ENCODE data around the gene CCDC107. TPM values are rescaled to one million over a fixed set of nuclear protein-coding genes. Genes with fewer than 3 reads are reported as not detected.

The CCDC107 gene
- total RNA-seq, 3 donors from 2014 or later (not counting 1 experiment from before 2014, with no cell fraction given): 30.9 to 37.9 (median 36.8) TPM

DNA sequence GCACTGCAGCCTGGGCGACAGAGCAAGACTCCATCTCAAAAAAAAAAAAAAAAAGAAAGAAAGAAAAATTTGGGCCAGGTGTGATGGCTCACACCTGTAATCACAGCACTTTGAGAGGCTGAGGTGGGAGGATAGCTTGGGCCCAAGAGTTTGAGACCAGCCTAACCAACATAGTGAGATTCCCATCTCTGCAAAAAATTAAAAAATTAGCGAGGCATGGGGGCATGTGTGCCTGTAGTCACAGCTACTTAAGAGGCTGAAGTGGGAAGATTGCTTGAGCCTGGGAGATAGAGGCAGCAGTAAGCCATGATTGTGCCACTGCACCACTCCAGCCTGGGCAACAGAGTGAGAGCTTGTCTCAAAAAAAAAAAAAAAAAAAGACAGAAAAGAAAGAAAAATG lies 4.5 kb upstream of the CCDC107 start:
- H3K36me3 Mint-ChIP-seq: peaks cover 6% of the 10 kb centered on the region
- intact Hi-C loops (cut with micrococcal nuclease): no loop called here
- ATAC-seq: no peak
- TF ChIP-seq, protein P1, sequence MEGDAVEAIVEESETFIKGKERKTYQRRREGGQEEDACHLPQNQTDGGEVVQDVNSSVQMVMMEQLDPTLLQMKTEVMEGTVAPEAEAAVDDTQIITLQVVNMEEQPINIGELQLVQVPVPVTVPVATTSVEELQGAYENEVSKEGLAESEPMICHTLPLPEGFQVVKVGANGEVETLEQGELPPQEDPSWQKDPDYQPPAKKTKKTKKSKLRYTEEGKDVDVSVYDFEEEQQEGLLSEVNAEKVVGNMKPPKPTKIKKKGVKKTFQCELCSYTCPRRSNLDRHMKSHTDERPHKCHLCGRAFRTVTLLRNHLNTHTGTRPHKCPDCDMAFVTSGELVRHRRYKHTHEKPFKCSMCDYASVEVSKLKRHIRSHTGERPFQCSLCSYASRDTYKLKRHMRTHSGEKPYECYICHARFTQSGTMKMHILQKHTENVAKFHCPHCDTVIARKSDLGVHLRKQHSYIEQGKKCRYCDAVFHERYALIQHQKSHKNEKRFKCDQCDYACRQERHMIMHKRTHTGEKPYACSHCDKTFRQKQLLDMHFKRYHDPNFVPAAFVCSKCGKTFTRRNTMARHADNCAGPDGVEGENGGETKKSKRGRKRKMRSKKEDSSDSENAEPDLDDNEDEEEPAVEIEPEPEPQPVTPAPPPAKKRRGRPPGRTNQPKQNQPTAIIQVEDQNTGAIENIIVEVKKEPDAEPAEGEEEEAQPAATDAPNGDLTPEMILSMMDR (IDR thresholded peaks at IDR 0.05): no peak
- Histone ChIP-seq H3K4me1 (ENCODE audit: control insufficient read depth, insufficient read depth, low read length) (peaks cover 54% of the 10 kb centered on the region), H3K36me3 (ENCODE audit: control insufficient read depth, insufficient read depth, low read length) (no peaks in the 10 kb centered on the region), H3K27ac (ENCODE audit: low read length) (no peak overlapping the region), H3K27me3 (ENCODE audit: control insufficient read depth, insufficient read depth, low read length) (no peaks in the 10 kb centered on the region), H3K9me3 (ENCODE audit: control insufficient read depth, insufficient read depth, low read length) (no peaks in the 10 kb centered on the region), H3K4me3 (ENCODE audit: low read length) (no peak overlapping the region)
- H3K27me3 Mint-ChIP-seq (ENCODE audit: low read depth in 2 of 2): peaks cover 3 to 8% of the 10 kb centered on the region in 2 donors
- H3K9me3 Mint-ChIP-seq: no peaks in the 10 kb centered on the region
- no peak for DNase-seq
- peak overlapping the region in 1 of 2 donors; percentile 26 for H3K27ac Mint-ChIP-seq
- WGBS (ENCODE audit: insufficient coverage): 100% methylated on average over 1 of the region's 2 CpGs
- H3K4me1 Mint-ChIP-seq: peaks cover 37 to 41% of the 10 kb centered on the region in 2 donors
- no peak overlapping the region for H3K4me3 Mint-ChIP-seq

DNA sequence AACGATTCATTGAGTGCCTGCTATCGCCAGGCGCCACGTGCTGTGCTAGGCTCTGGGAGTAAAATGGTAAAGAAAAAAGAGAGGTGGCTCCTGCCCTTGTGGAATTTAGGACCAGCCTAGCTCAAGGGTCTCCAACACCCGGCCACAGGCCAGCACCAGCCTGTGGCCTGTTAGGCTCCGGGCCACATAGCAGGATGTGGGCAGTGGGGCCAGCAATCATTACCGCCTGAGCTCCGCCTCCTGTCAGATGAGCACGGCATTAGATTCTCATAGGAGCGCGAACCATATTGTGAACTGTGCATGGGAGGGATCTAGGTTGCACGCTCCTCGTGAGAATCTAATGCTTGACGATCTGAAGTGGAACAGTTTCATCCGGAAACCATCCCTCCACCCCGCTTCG lies 1.7 kb upstream of the CCDC107 start:
- no peaks in the 10 kb centered on the region for H3K9me3 Mint-ChIP-seq
- no peaks in the 10 kb centered on the region for H3K9me3 ChIP-seq (ENCODE audit: control insufficient read depth, insufficient read depth, low read length)
- H3K27me3 Mint-ChIP-seq (ENCODE audit: low read depth in 2 of 2): peaks cover 3 to 8% of the 10 kb centered on the region in 2 donors
- peak overlapping the region; percentile 99 for H3K27ac ChIP-seq (ENCODE audit: low read length)
- H3K4me3 ChIP-seq (ENCODE audit: low read length): no peak overlapping the region
- peaks cover 13% of the 10 kb centered on the region for H3K36me3 ChIP-seq (ENCODE audit: control insufficient read depth, insufficient read depth, low read length)
- H3K36me3 Mint-ChIP-seq: peaks cover 6% of the 10 kb centered on the region
- intact Hi-C loops (cut with micrococcal nuclease): no loop called here
- no peak for ATAC-seq
- peak overlapping the region; percentile 95 to 100 for H3K27ac Mint-ChIP-seq
- H3K4me1 ChIP-seq (ENCODE audit: control insufficient read depth, insufficient read depth, low read length): peaks cover 53% of the 10 kb centered on the region
- DNase-seq: peak in 1 of 2 donors; percentile 45
- H3K4me1 Mint-ChIP-seq: peaks cover 44 to 55% of the 10 kb centered on the region in 2 donors
- WGBS (ENCODE audit: insufficient coverage): 49% methylated on average over 17 of the region's 17 CpGs
- TF ChIP-seq, protein P1 (IDR thresholded peaks at IDR 0.05): no peak
- no peaks in the 10 kb centered on the region for H3K27me3 ChIP-seq (ENCODE audit: control insufficient read depth, insufficient read depth, low read length)
- H3K4me3 Mint-ChIP-seq: peak overlapping the region; percentile 97

DNA sequence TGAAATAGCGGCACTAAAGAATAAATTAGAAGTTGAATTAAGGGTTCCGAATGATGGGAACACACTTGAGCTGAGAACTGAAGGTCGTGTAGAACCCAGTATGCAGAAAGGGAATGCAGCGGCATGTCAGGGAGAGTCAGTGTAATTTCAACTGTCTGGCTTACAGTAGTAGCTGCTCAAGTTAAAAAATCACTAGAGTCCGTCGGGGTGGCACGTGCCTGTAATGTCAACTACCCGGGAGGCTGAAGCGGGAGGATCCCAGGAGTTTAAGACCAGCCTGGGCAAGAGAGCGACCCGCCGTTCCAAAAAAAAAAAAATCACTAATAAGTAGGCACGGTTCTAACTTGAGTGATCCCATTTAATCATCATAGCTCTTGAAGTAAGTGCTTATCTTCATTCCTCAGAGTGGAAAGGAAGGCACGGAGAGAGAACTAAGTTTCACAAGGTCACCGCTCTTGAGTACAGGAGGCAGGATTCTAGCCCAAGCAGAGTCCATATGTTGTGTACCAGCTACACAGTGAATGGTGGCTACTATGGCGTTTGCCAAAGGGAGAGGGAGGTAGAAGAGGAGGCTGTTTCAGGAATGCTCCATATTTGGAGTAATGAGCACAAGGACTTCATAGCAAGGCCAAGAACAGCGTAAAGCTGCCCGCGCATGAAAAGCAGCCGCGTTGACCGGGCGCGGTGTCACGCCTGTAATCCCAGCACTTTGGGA lies 1.1 kb upstream of the CCDC107 start:
- peak overlapping the region; percentile 99 for H3K27ac ChIP-seq (ENCODE audit: low read length)
- ATAC-seq (no peak), DNase-seq (peak in 1 of 2 donors; percentile 46)
- intact Hi-C loops (cut with micrococcal nuclease): loop anchor here (1.0 kb wide), 1 partner anchor 10 kb away; no protein-coding TSS in a partner anchor
- H3K27me3 ChIP-seq (ENCODE audit: control insufficient read depth, insufficient read depth, low read length): no peaks in the 10 kb centered on the region
- no peaks in the 10 kb centered on the region for H3K9me3 ChIP-seq (ENCODE audit: control insufficient read depth, insufficient read depth, low read length)
- Mint-ChIP-seq H3K9me3 (no peaks in the 10 kb centered on the region), H3K4me3 (peak overlapping the region; percentile 97), H3K27me3 (ENCODE audit: low read depth in 2 of 2) (peaks cover 3 to 8% of the 10 kb centered on the region in 2 donors), H3K36me3 (peaks cover 6% of the 10 kb centered on the region), H3K27ac (peak overlapping the region; percentile 95 to 100), H3K4me1 (peaks cover 49 to 60% of the 10 kb centered on the region in 2 donors)
- WGBS (ENCODE audit: insufficient coverage): 45% methylated on average over 22 of the region's 25 CpGs
- H3K4me3 ChIP-seq (ENCODE audit: low read length): peak overlapping the region; percentile 82
- peaks cover 13% of the 10 kb centered on the region for H3K36me3 ChIP-seq (ENCODE audit: control insufficient read depth, insufficient read depth, low read length)
- H3K4me1 ChIP-seq (ENCODE audit: control insufficient read depth, insufficient read depth, low read length): peaks cover 57% of the 10 kb centered on the region
- TF ChIP-seq, protein P1 (IDR thresholded peaks at IDR 0.05): no peak
